GM18520 (cell line): ENCODE measurements around the gene ANAPC1.
"Not testable (repeated sequence)": the region's sequence is repeated elsewhere in the genome, so short reads cannot be mapped to it uniquely, and the experiment has no call there.

Experiments
- ATAC-seq: cut with Tn5 transposase; IDR thresholded peaks from one replicate; pipeline ENCODE4 v1.9.1; 2021; ENCODE audit not compliant: unreplicated experiment

Gene ANAPC1

GRCh38 chr2:111735838-111736721 lies 147.9 kb downstream of the ANAPC1 start:
- ATAC-seq = not testable (repeated sequence)

DNA sequence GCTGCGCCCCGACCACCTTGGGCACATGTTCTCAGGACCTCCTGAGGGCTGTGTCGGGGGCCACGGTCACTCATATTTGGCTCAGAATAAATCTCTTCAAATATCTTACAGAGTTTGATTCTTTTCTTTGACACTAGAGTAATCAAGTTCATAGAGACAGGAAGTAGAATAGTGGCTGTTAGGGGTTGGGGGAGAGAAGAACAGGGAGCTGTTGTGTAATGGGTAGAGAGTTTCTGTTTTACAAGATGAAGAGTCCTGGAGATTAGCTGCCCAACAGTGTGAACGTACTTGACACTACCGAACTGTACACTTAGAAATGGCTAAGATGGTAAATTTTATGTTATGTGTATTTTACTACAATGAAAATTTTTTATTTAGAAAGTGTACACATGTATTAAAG lies 148.6 kb downstream of the ANAPC1 start:
- not testable (repeated sequence) for ATAC-seq

GRCh38 chr2:111729812-111730458 lies 154.1 kb downstream of the ANAPC1 start:
- not testable (repeated sequence) for ATAC-seq

DNA sequence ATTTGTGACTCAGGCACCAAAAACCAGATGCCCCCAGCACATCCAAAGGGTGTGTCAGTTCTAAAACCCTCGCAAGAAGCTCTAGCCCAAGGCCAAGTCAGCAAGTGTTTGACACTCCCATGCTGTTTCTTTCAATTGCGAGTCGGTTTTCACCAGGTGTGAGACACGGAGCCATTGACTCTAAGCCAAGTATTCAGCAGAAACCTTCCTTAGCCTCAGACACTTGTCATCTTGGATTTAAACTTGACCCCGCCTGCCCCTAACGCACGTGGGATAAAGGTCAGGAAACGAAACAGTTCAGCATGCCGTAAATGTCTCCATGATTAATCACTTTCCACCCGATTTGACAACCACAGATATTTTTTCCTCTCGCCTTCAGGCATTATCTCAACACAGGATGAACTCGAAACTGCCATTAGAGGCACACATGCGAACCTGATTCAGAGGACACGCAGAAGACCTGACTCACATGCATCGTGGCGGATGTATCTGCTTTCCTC lies 156.3 kb downstream of the ANAPC1 start:
- not testable (repeated sequence) for ATAC-seq

- ATAC-seq = not testable (repeated sequence)
Observed at GRCh38 chr2:111725742-111726141, 158.3 kb downstream of the ANAPC1 start.

- ATAC-seq = not testable (repeated sequence)
Observed at GRCh38 chr2:111719610-111720009, 164.4 kb downstream of the ANAPC1 start.
